NB4 (cell line): ENCODE data around the gene YWHAG.
"Not testable (repeated sequence)": the region's sequence is repeated elsewhere in the genome, so short reads cannot be mapped to it uniquely, and the experiment has no call there.

Experiments
- DNase-seq: peaks from one replicate; pipeline ENCODE4 v3.0.0; 2010; ENCODE audit warnings: low read depth
- H3K4me3 ChIP-seq: one replicate; pipeline ENCODE4 v1.5.1; 2011; ENCODE audit warnings: mild to moderate bottlenecking, low read depth, low read length, moderate library complexity
- MYC ChIP-seq: IDR thresholded peaks from 2 replicates; pipeline ENCODE4 v1.6.1; 2011; ENCODE audit warnings: low read depth, low read length
- POLR2A ChIP-seq: IDR thresholded peaks from 2 replicates; pipeline ENCODE4 v1.6.1; 2011; ENCODE audit warnings: mild to moderate bottlenecking; ENCODE audit not compliant: insufficient read length; ENCODE audit errors: extremely low read depth
- TF ChIP-seq, protein P1 (sequence below): IDR thresholded peaks from one replicate; pipeline ENCODE4 v1.5.1; 2012; ENCODE audit warnings: low read depth, low read length
- TF ChIP-seq, protein P2 (sequence below): IDR thresholded peaks from 2 replicates; pipeline ENCODE4 v1.6.1; 2011; ENCODE audit warnings: low read depth, low read length

The YWHAG gene

DNA sequence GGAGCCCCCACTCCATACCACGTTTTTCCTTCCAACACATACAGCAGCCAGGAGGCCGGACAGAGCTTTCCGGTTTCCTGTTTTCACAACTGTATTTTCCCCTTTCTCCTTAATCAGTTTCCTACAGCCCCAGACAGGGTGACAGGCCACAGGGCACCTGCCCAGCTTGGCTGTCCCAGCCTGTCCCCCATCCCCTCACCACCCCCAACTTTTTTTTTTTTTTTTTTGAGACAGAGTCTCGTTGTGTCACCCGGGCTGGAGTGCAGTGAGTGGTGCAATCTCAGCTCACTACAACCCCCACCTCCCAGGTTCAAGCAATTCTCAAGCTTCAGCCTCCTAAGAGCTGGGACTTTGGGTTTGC is 66.6 kb downstream of the YWHAG start:
- peak; percentile 74 for DNase-seq
- TF ChIP-seq, protein P1, sequence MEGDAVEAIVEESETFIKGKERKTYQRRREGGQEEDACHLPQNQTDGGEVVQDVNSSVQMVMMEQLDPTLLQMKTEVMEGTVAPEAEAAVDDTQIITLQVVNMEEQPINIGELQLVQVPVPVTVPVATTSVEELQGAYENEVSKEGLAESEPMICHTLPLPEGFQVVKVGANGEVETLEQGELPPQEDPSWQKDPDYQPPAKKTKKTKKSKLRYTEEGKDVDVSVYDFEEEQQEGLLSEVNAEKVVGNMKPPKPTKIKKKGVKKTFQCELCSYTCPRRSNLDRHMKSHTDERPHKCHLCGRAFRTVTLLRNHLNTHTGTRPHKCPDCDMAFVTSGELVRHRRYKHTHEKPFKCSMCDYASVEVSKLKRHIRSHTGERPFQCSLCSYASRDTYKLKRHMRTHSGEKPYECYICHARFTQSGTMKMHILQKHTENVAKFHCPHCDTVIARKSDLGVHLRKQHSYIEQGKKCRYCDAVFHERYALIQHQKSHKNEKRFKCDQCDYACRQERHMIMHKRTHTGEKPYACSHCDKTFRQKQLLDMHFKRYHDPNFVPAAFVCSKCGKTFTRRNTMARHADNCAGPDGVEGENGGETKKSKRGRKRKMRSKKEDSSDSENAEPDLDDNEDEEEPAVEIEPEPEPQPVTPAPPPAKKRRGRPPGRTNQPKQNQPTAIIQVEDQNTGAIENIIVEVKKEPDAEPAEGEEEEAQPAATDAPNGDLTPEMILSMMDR, result no peak
- TF ChIP-seq MYC (no peak), POLR2A (no peak)
- TF ChIP-seq, protein P2, sequence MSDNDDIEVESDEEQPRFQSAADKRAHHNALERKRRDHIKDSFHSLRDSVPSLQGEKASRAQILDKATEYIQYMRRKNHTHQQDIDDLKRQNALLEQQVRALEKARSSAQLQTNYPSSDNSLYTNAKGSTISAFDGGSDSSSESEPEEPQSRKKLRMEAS, result no peak
- peak overlapping the region; percentile 56 for H3K4me3 ChIP-seq

DNA sequence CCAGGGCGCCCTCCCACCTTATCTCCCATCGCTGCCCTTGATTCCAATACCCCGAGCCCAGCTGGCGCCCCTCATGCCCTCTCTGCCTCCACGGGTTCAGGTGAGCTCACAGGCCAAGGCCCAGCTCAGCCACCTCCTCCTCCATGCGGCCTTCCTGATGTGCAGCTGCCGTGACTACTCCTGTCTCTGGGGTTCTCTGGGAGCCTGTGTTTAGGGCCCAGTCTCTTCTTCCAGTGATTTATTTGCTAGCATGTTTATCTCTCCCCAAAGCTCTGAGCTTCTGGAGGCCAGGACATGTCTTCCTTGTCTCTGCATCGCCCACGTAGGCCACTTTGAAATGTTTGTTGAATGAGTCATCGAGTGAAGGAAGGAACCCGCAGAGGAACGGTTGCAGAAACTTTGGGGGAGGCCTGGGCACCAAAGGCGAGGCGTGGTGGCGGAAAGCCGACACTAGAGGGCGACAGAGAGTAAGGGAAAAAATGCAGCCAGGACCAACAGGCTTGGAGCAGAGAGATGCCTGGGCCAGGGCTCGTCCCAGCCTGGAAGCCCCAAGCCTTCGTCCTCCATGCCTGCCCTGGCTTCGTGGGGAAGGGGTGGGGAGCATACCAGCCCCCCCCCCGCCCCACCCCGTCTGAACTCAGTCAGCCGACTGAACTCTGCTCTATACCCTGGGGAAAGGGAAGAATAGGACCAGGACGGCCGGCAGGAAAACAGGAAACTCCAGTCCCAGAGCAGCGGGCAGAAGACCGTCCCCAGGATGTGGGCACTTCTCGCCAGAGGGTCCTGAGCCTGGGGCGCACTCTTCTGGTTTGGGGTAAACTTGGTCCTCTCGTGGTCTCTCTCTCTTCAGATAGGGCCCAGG is 67.2 kb downstream of the YWHAG start:
- H3K4me3 ChIP-seq, result peak overlapping the region; percentile 56
- DNase-seq, result peak; percentile 97

DNA sequence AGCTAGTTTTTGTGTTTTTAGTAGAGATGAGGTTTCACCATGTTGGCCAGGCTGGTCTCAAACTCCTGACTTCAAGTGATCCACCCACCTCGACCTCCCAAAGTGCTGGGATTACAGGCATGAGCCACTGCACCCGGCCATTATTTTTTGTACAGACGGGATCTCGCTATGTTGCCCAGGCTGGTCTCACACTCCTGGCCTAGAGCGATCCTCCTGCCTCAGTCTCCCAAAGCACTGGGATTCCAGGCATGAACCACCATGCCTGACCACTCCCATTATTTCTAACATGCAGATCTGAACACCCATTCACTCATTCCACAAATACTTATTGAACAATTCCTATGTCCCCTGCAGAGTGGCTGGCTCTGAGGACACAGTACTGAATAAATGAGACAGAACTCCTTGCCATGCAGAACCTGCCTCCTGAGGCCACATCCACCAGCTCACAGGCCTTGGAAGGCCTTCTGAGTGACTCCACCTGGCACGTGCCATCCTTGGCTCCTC is 67.9 kb downstream of the YWHAG start:
- not testable (repeated sequence) for H3K4me3 ChIP-seq, DNase-seq

More for the DNA sequence above, 67.2 kb downstream of the YWHAG start:
- TF ChIP-seq, protein P2, result peak; percentile 89
- TF ChIP-seq MYC (peak; percentile 91), POLR2A (peak; percentile 28)
- TF ChIP-seq, protein P1, result peak; percentile 96

DNA sequence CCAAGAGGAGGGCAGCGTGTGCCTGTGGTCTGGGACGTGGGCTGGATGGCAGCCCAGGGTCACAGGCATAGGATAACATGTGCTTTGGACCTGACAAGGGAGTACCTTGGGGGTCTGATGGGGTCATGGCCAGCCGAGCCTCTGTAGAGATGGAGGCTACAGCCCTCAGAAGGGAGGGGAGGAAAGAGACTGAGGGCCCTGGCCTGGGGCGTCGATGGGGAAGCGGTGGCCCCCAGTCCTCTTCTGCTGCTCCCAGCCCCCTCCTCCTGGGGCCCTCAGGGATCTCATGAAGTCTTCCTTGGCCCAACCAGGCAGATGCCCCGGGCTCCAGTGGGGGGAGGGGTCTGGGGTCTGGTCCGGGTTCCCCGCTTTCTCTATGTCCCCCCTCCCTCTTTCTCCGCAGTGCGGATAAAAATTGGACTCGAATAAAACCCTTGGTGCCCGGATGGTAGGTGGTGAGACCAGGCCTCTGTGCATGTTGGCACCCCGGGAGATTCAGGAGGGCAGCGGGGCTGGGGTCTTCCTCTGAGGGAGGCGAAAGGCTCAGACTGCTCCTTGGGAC is 71.9 kb downstream of the YWHAG start:
- TF ChIP-seq MYC, result no peak
- TF ChIP-seq, protein P1, result no peak
- DNase-seq, result no peak

DNA sequence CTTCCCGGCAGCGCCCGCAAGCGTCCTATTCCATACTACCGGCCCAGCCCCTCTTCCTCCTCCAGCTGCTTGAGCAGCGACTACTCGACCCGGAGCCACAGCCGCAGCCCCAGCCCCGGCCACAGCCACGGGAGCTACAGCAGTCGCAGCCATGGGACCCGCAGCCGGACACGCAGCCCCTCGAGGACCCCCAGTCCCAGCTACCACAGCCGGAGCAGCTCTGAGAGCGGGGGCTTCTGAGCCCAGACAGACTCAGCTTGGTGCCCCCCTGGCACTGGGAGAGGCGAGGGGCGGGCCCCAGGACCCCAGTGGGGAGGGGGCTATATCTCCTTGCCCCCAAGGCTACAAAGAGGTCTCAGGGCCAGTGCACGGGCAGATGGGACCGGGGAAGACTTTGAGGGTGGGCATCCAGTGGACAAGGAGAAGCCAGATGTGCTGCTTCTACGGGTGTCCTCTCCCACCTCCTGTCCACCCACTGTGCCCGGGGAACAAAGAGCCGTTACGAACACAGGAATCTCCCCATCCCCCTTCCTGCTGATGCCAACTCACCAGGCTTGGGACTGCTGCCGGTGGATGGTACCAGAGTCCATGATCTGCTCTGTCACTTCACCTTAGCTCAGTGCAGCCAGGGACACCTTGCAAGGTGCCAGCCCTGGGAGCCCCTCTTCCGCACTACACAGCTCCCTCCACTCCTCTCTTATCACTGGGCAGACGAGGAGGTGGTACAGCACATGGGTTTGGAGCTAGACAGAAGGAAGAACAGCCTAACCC is 73.0 kb downstream of the YWHAG start:
- TF ChIP-seq MYC (no peak), POLR2A (no peak)
- TF ChIP-seq, protein P1, result no peak
- TF ChIP-seq, protein P2, result no peak
- H3K4me3 ChIP-seq, result no peak overlapping the region
- no peak for DNase-seq

More for the DNA sequence above, 71.9 kb downstream of the YWHAG start:
- no peak overlapping the region for H3K4me3 ChIP-seq

DNA sequence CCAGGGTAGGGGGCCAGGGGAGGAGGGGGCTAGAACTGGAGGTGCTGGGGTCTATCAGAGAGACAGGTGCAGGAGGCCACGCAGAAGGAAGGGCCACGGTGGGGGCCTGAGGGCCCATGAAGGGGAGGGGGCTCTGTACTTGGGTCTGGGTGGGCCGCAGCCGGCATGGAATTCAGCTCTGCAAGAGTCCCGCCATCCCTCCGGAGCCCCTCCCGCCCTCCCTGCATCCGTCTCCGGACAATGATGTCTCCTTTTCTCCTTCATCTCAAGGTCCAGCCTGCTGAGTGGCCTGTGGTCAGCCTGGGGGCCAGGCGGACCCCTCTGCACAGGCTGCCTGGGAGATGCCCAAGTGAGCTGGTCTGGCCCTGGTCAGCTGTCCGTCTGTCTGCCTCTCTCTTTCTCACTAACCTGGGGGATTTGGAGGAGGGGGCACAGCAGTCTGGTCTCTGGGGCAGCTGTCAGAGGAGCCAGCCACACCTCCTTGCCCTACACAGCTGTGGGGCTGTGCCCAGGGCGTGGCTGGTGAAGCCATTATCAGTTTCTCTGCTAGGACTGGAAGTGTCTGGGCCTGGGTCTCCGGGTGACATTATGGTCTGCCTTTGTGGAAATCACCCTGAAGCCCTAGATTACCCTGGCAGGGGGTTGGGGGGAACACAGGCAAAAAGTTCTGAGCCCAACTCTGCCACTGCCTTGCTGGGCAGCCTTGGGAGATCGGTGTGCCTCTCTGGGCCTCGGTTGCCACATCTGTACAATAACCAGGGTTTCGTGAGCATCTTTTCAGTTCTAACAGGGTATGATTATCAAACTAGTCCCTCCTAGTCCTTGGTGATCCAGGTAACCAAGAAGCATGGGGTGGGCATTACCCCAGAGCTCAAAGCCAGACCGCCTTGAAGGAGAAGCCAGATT is 75.3 kb downstream of the YWHAG start:
- no peak for DNase-seq
- H3K4me3 ChIP-seq, result no peak overlapping the region
- no peak for TF ChIP-seq POLR2A
- TF ChIP-seq, protein P1, result no peak
- TF ChIP-seq, protein P2, result no peak
- TF ChIP-seq MYC, result no peak
